H9 (cell line): ENCODE data around the gene HSD17B8. TPM values are rescaled to one million over a fixed set of nuclear protein-coding genes. Genes with fewer than 3 reads are reported as not detected.

Experiments used
- DNase-seq: peaks from one replicate; pipeline ENCODE4 v3.0.0-alpha.2; 2017
- H2AFZ ChIP-seq: one replicate; pipeline ENCODE4 v1.6.1; 2013; ENCODE audit warnings: mild to moderate bottlenecking, low read length, control low read depth, moderate library complexity
- H2AK5ac ChIP-seq: 2 replicates; pipeline ENCODE4 v1.6.1; 2013; ENCODE audit warnings: low read length, control low read depth, mixed read lengths; ENCODE audit not compliant: insufficient read length
- H2BK120ac ChIP-seq: one replicate; pipeline ENCODE4 v1.6.1; 2013; ENCODE audit warnings: low read depth, mild to moderate bottlenecking, low read length, control low read depth, inconsistent platforms; ENCODE audit not compliant: poor library complexity, severe bottlenecking
- H2BK12ac ChIP-seq: 2 replicates; pipeline ENCODE4 v1.6.1; 2013; ENCODE audit warnings: low read length, control low read depth, mixed read lengths, low read depth; ENCODE audit not compliant: insufficient read length
- H2BK15ac ChIP-seq: 2 replicates; pipeline ENCODE4 v1.6.1; 2013; ENCODE audit warnings: low read depth, low read length, control low read depth
- H2BK20ac ChIP-seq: one replicate; pipeline ENCODE4 v1.6.1; 2013; ENCODE audit warnings: low read depth, mild to moderate bottlenecking, low read length, control low read depth, inconsistent platforms; ENCODE audit not compliant: poor library complexity, severe bottlenecking
- H2BK5ac ChIP-seq: 2 replicates; pipeline ENCODE4 v1.6.1; 2013; ENCODE audit warnings: low read length, control low read depth, mixed read lengths; ENCODE audit not compliant: insufficient read length
- H3K14ac ChIP-seq: 2 replicates; pipeline ENCODE4 v1.6.1; 2013; ENCODE audit warnings: low read length, control low read depth; ENCODE audit not compliant: insufficient read depth
- H3K18ac ChIP-seq: 2 replicates; pipeline ENCODE4 v1.6.1; 2013; ENCODE audit warnings: low read depth, mild to moderate bottlenecking, mixed read lengths, low read length, control low read depth; ENCODE audit not compliant: insufficient read length
- H3K23ac ChIP-seq: 2 replicates; pipeline ENCODE4 v1.6.1; 2013; ENCODE audit warnings: low read length, control low read depth, mixed read lengths, low read depth; ENCODE audit not compliant: insufficient read length
- H3K23me2 ChIP-seq: 2 replicates; pipeline ENCODE4 v1.6.1; 2013; ENCODE audit warnings: low read depth, mild to moderate bottlenecking, mixed read lengths, low read length, control low read depth; ENCODE audit not compliant: insufficient read length, poor library complexity, severe bottlenecking
- H3K27ac ChIP-seq: 2 replicates; pipeline ENCODE4 v1.5.1; 2013; ENCODE audit warnings: low read length, control low read depth, mixed read lengths, low read depth; ENCODE audit not compliant: insufficient read length
- H3K27me3 ChIP-seq: 2 replicates; pipeline ENCODE4 v1.6.1; 2013; ENCODE audit warnings: low read length, control low read depth, inconsistent platforms; ENCODE audit not compliant: insufficient read depth
- H3K4ac ChIP-seq: 2 replicates; pipeline ENCODE4 v1.6.1; 2013; ENCODE audit warnings: low read depth, mild to moderate bottlenecking, control low read depth, inconsistent platforms, low read length, moderate library complexity
- H3K4me1 ChIP-seq: 2 replicates; pipeline ENCODE4 v1.6.1; 2013; ENCODE audit warnings: low read length, control low read depth, inconsistent platforms; ENCODE audit not compliant: insufficient read depth
- H3K4me2 ChIP-seq: 2 replicates; pipeline ENCODE4 v1.6.1; 2013; ENCODE audit warnings: low read length, control low read depth, mixed read lengths; ENCODE audit not compliant: insufficient read length, insufficient read depth
- H3K56ac ChIP-seq: 2 replicates; pipeline ENCODE4 v1.6.1; 2013; ENCODE audit warnings: low read depth, mild to moderate bottlenecking, mixed read lengths, low read length, control low read depth; ENCODE audit not compliant: insufficient read length
- H3K79me1 ChIP-seq: 2 replicates; pipeline ENCODE4 v1.6.1; 2013; ENCODE audit warnings: low read depth, mild to moderate bottlenecking, moderate library complexity, low read length, control low read depth, inconsistent platforms; ENCODE audit not compliant: insufficient read depth, poor library complexity, severe bottlenecking
- H3K79me2 ChIP-seq: 2 replicates; pipeline ENCODE4 v1.6.1; 2013; ENCODE audit warnings: low read length, control low read depth, inconsistent platforms; ENCODE audit not compliant: insufficient read depth
- H3K9ac ChIP-seq: 2 replicates; pipeline ENCODE4 v1.6.1; 2013; ENCODE audit warnings: low read length, control low read depth, mixed read lengths; ENCODE audit not compliant: insufficient read length; ENCODE audit errors: extremely low read depth
- H3K9me3 ChIP-seq: one replicate; pipeline ENCODE4 v1.6.1; 2013; ENCODE audit warnings: low read depth, low read length, inconsistent platforms; ENCODE audit not compliant: control insufficient read depth
- H3T11ph ChIP-seq: one replicate; pipeline ENCODE4 v1.6.1; 2013; ENCODE audit warnings: mild to moderate bottlenecking, low read length, control low read depth, inconsistent platforms
- H4K20me1 ChIP-seq: one replicate; pipeline ENCODE4 v1.6.1; 2013; ENCODE audit not compliant: control insufficient read depth, insufficient read length, insufficient read depth
- H4K5ac ChIP-seq: 2 replicates; pipeline ENCODE4 v1.6.1; 2013; ENCODE audit warnings: low read depth, mild to moderate bottlenecking, mixed read lengths, low read length, control low read depth; ENCODE audit not compliant: insufficient read length
- H4K8ac ChIP-seq: replicated peaks from 2 replicates; pipeline ENCODE4 v1.6.1; 2013; ENCODE audit warnings: low read length, control low read depth, mixed read lengths, low read depth; ENCODE audit not compliant: insufficient read length
- H4K91ac ChIP-seq: 2 replicates; pipeline ENCODE4 v1.6.1; 2013; ENCODE audit warnings: low read depth, mild to moderate bottlenecking, moderate library complexity, mixed read lengths, low read length, control low read depth; ENCODE audit not compliant: insufficient read length
- H3K27ac Mint-ChIP-seq, 3 experiments: 2 replicates in 2 of 3; 3 replicates in 1 of 3; pipeline ENCODE4 v1.8.0; 2020 to 2021; ENCODE audit warnings: mixed read lengths in 3 of 3, mild to moderate bottlenecking in 1 of 3, moderate library complexity in 1 of 3
- H3K27me3 Mint-ChIP-seq: 2 replicates; pipeline ENCODE4 v1.8.0; 2021; ENCODE audit warnings: low read depth, mild to moderate bottlenecking, moderate library complexity, mixed read lengths
- H3K36me3 Mint-ChIP-seq, 3 experiments: 2 replicates in 2 of 3; 3 replicates in 1 of 3; pipeline ENCODE4 v1.8.0; 2020 to 2021; ENCODE audit warnings: low read depth in 3 of 3, mixed read lengths in 3 of 3; ENCODE audit not compliant: insufficient read depth in 1 of 3
- H3K4me1 Mint-ChIP-seq, 2 experiments: 2 replicates each; pipeline ENCODE4 v1.8.0; 2020; ENCODE audit warnings: mixed read lengths in 2 of 2
- H3K4me3 Mint-ChIP-seq, 2 experiments: 2 replicates in 1 of 2; 3 replicates in 1 of 2; pipeline ENCODE4 v1.8.0; 2020 to 2021; ENCODE audit warnings: mild to moderate bottlenecking in 2 of 2, mixed read lengths in 2 of 2, moderate library complexity in 1 of 2
- H3K9me3 Mint-ChIP-seq, 2 experiments: 2 replicates in 1 of 2; 3 replicates in 1 of 2; pipeline ENCODE4 v1.8.0; 2020; ENCODE audit warnings: mild to moderate bottlenecking in 2 of 2, mixed read lengths in 2 of 2, moderate library complexity in 1 of 2
- WGBS: extraction: QIAGEN DNeasy Blood & Tissue Kit; methylation state at CpG from one replicate; pipeline ENCODE4 v1.1.7; 2013; ENCODE audit warnings: missing lambda C conversion rate, low lambda C conversion rate, mixed read lengths; ENCODE audit not compliant: insufficient read length; ENCODE audit errors: extremely low coverage; 5-methylcytosine and 5-hydroxymethylcytosine counted together
- total RNA-seq: library from RNA; stranded (reverse); gene quantifications from 2 replicates; pipeline ENCODE4 v1.2.1, GENCODE V29; 2021
- TF ChIP-seq, protein P1 (sequence below): fragments of 200-600 bp; sonication (generic); conservative IDR thresholded peaks from 3 replicates; pipeline ENCODE4 v1.8.0; 2021; ENCODE audit warnings: antibody characterized with exemption, mild to moderate bottlenecking

HSD17B8 gene
- total RNA-seq, 1 experiment from 2014 or later = 7.1 TPM

DNA sequence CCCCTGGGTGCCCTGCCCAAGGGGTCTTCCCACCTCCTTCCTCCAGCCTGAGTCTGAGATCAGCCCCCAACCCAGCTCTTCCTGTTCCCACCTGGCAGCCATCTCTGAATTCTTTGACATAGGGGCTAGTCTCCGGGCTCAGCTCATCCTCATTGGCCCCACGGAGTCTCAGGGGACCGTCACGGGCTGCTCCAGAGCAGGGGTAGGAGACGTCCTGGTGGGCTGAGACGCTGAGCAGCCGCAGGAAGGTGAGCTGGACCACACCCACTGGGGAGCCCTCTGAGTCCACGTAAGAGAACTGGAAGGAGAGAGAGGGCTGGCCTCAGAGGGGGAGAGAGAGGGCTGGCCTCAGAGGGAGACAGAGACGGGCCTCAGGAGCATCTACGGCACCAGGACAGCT lies 40.3 kb upstream of the HSD17B8 start:
- no peak overlapping the region for H3K56ac ChIP-seq
- Mint-ChIP-seq H3K27ac (peak overlapping the region in 1 of 3 experiments; percentile 64; a peak in 1 of 7 replicates), H3K4me1 (peaks cover 23 to 30% of the 10 kb centered on the region in 2 experiments)

More for the DNA sequence above, 40.3 kb upstream of the HSD17B8 start:
- no peaks in the 10 kb centered on the region for H3K9me3 Mint-ChIP-seq
- no peak overlapping the region for H2AFZ ChIP-seq
- H2BK12ac ChIP-seq = no peak overlapping the region
- no peak overlapping the region for H2AK5ac ChIP-seq
- DNase-seq = no peak
- H3K36me3 Mint-ChIP-seq = no peaks in the 10 kb centered on the region
- no peaks in the 10 kb centered on the region for H3K79me1 ChIP-seq
- peak overlapping the region in 1 of 2 experiments; percentile 33; a peak in 2 of 5 replicates for H3K4me3 Mint-ChIP-seq
- peaks cover 5% of the 10 kb centered on the region for H3K23me2 ChIP-seq
- no peaks in the 10 kb centered on the region for H3K79me2 ChIP-seq
- no peak overlapping the region for H2BK5ac ChIP-seq
- H3K14ac ChIP-seq = no peak overlapping the region
- no CpG with 5 or more reads among the region's 10 CpGs for WGBS
- peaks cover 3% of the 10 kb centered on the region for H4K20me1 ChIP-seq
- no peak overlapping the region for H3K4ac ChIP-seq
- H4K91ac ChIP-seq = no peak overlapping the region
- H3K27me3 Mint-ChIP-seq = peaks cover 37% of the 10 kb centered on the region
- H4K8ac ChIP-seq = no peak overlapping the region
- no peak overlapping the region for H3K23ac ChIP-seq
- H3K27ac ChIP-seq = no peak overlapping the region
- peaks cover 2% of the 10 kb centered on the region; the same call in 1 of the 2 replicates for H3K27me3 ChIP-seq
- no peak overlapping the region for H3T11ph ChIP-seq
- no peak overlapping the region for H3K9ac ChIP-seq
- H3K4me2 ChIP-seq = no peak overlapping the region
- no peak overlapping the region for H2BK15ac ChIP-seq
- H4K5ac ChIP-seq = no peak overlapping the region
- H2BK20ac ChIP-seq = no peak overlapping the region
- H3K18ac ChIP-seq = no peak overlapping the region
- H3K9me3 ChIP-seq = no peaks in the 10 kb centered on the region
- H3K4me1 ChIP-seq = no peaks in the 10 kb centered on the region; the same call in 1 of the 2 replicates
- no peak overlapping the region for H2BK120ac ChIP-seq
- TF ChIP-seq, protein P1, sequence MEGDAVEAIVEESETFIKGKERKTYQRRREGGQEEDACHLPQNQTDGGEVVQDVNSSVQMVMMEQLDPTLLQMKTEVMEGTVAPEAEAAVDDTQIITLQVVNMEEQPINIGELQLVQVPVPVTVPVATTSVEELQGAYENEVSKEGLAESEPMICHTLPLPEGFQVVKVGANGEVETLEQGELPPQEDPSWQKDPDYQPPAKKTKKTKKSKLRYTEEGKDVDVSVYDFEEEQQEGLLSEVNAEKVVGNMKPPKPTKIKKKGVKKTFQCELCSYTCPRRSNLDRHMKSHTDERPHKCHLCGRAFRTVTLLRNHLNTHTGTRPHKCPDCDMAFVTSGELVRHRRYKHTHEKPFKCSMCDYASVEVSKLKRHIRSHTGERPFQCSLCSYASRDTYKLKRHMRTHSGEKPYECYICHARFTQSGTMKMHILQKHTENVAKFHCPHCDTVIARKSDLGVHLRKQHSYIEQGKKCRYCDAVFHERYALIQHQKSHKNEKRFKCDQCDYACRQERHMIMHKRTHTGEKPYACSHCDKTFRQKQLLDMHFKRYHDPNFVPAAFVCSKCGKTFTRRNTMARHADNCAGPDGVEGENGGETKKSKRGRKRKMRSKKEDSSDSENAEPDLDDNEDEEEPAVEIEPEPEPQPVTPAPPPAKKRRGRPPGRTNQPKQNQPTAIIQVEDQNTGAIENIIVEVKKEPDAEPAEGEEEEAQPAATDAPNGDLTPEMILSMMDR = no peak
